ENCODE measurements around the gene IL22.

The IL22 gene

GRCh38 chr12:68272732-68273131 is 19.3 kb upstream of the IL22 start:
- H3K27ac ChIP-seq = no peak overlapping the region
- no peak for TF ChIP-seq CTCF (IDR thresholded peaks at IDR 0.05)
- no peak for TF ChIP-seq ZFX (IDR thresholded peaks at IDR 0.05; ENCODE audit: borderline replicate concordance)

- no peak for TF ChIP-seq ZFX (IDR thresholded peaks at IDR 0.05; ENCODE audit: borderline replicate concordance)
- TF ChIP-seq CTCF (IDR thresholded peaks at IDR 0.05) = no peak
- H3K27ac ChIP-seq = no peak overlapping the region
Observed at GRCh38 chr12:68271346-68271745, 17.9 kb upstream of the IL22 start.

- TF ChIP-seq CTCF (IDR thresholded peaks at IDR 0.05) = no peak
- no peak for TF ChIP-seq ZFX (IDR thresholded peaks at IDR 0.05; ENCODE audit: borderline replicate concordance)
- H3K27ac ChIP-seq = no peak overlapping the region
Observed at GRCh38 chr12:68270358-68270757, 17.0 kb upstream of the IL22 start.

GRCh38 chr12:68269779-68270178 is 16.4 kb upstream of the IL22 start:
- TF ChIP-seq CTCF (IDR thresholded peaks at IDR 0.05) = no peak
- TF ChIP-seq ZFX (IDR thresholded peaks at IDR 0.05; ENCODE audit: borderline replicate concordance) = no peak
- no peak overlapping the region for H3K27ac ChIP-seq

- no peak overlapping the region for H3K27ac ChIP-seq
- no peak for TF ChIP-seq ZFX (IDR thresholded peaks at IDR 0.05; ENCODE audit: borderline replicate concordance)
- TF ChIP-seq CTCF (IDR thresholded peaks at IDR 0.05) = no peak
Observed at GRCh38 chr12:68268967-68269366, 15.6 kb upstream of the IL22 start.

GRCh38 chr12:68267892-68268396 is 14.5 kb upstream of the IL22 start:
- H3K27ac ChIP-seq = no peak overlapping the region
- TF ChIP-seq CTCF (IDR thresholded peaks at IDR 0.05) = no peak
- TF ChIP-seq ZFX (IDR thresholded peaks at IDR 0.05; ENCODE audit: borderline replicate concordance) = no peak

- H3K27ac ChIP-seq = no peak overlapping the region
- TF ChIP-seq CTCF (IDR thresholded peaks at IDR 0.05) (no peak), ZFX (IDR thresholded peaks at IDR 0.05; ENCODE audit: borderline replicate concordance) (no peak)
Observed at GRCh38 chr12:68264857-68265256, 11.5 kb upstream of the IL22 start.
